Vagina (tissue), 2 donors: ENCODE measurements around the gene PLCB3. TPM values are rescaled to one million over a fixed set of nuclear protein-coding genes. Genes with fewer than 3 reads are reported as not detected.

ENCODE experiments used
- DNase-seq, 2 donors: peaks; one replicate each; pipeline ENCODE4 v3.0.0-alpha.2; 2017; ENCODE audit errors: extremely low spot score in 2 of 2
- H3K27ac ChIP-seq: fragments of 200-600 bp; sonication (generic); one replicate; pipeline ENCODE4 v1.5.1; 2019
- H3K27me3 ChIP-seq: fragments of 200-600 bp; sonication (generic); one replicate; pipeline ENCODE4 v1.5.1; 2019
- H3K36me3 ChIP-seq, 2 donors: fragments of 200-600 bp; sonication (generic); one replicate each; pipeline ENCODE4 v1.5.1; 2017 to 2019
- H3K4me1 ChIP-seq: fragments of 200-600 bp; sonication (generic); one replicate; pipeline ENCODE4 v1.5.1; 2019
- H3K4me3 ChIP-seq, 2 donors: fragments of 200-600 bp; sonication (generic); 1 replicate in 1 of 2; 2 replicates in 1 of 2; pipeline ENCODE4 v1.5.1; 2016 to 2019
- H3K9me3 ChIP-seq: fragments of 200-600 bp; sonication (generic); one replicate; pipeline ENCODE4 v1.5.1; 2019
- CTCF ChIP-seq, 3 experiments: fragments of 450-650 bp in 2 of 3; fragments of 200-600 bp in 1 of 3; sonication (generic) in 1 of 3; IDR thresholded peaks; one replicate each; pipeline ENCODE4 v1.5.1; 2017 to 2019; ENCODE audit warnings: antibody characterized with exemption in 3 of 3, mild to moderate bottlenecking in 2 of 3, moderate library complexity in 2 of 3
- POLR2A ChIP-seq, 2 donors: fragments of 450-650 bp; IDR thresholded peaks; one replicate each; pipeline ENCODE4 v1.6.1; 2017; ENCODE audit warnings: antibody characterized with exemption in 2 of 2, mild to moderate bottlenecking in 2 of 2, moderate library complexity in 2 of 2
- POLR2AphosphoS5 ChIP-seq, 2 donors: sonication (generic); formaldehyde crosslinking; IDR thresholded peaks; one replicate each; pipeline ENCODE4 v1.9.0; 2017; ENCODE audit warnings: antibody characterized with exemption in 2 of 2, mild to moderate bottlenecking in 2 of 2, low read depth in 1 of 2; ENCODE audit not compliant: insufficient read depth in 1 of 2
- intact Hi-C: fragments of 100-400 bp; cut with DNase I; formaldehyde crosslinking; loops from one replicate; pipeline ENCODE4 v1.15.1; 2023
- total RNA-seq: library from RNA; depleted of rRNA; stranded (reverse); fragments of >200 nt; gene quantifications from one replicate; pipeline ENCODE4 v1.2.3, GENCODE V29; 2016

Gene PLCB3
- total RNA-seq, 1 donor from 2014 or later, result 33.1 TPM

DNA sequence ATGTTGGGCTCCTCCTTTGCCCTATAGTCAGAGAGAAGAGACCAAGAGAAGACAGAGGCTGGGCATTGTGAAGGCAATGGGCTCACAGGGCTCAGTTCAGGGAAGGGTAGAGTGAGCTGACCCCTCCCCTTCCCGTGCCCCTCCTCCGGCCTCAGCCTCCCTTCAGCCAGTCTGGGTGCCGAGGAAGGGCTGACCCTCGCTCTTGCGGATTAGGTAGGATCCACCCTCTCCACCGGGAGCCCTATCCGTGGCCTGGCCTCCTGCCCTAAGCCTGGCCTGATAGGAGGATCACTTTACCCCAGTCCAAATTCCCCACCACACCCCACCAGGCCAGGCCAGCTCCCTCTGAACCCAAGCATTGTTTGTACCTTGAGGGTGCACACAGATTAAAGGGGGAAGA, 2.8 kb upstream of the PLCB3 start:
- peaks cover 0 to 8% of the 10 kb centered on the region in 2 donors for H3K36me3 ChIP-seq
- DNase-seq, result no peak
- no peak overlapping the region for H3K4me3 ChIP-seq
- H3K27ac ChIP-seq, result no peak overlapping the region
- TF ChIP-seq CTCF (IDR thresholded peaks at IDR 0.05) (no peak), POLR2A (IDR thresholded peaks at IDR 0.05) (no peak), POLR2AphosphoS5 (IDR thresholded peaks at IDR 0.05; ENCODE audit: insufficient read depth in 1 of 2, low read depth in 1 of 2) (no peak)
- no peaks in the 10 kb centered on the region for H3K9me3 ChIP-seq
- no peaks in the 10 kb centered on the region for H3K27me3 ChIP-seq
- peaks cover 50% of the 10 kb centered on the region for H3K4me1 ChIP-seq
- intact Hi-C loops, result no loop called here

GRCh38 chr11:64249038-64249437, 2.3 kb upstream of the PLCB3 start:
- intact Hi-C loops, result no loop called here
- TF ChIP-seq POLR2AphosphoS5 (IDR thresholded peaks at IDR 0.05; ENCODE audit: insufficient read depth in 1 of 2, low read depth in 1 of 2), result no peak
- TF ChIP-seq CTCF (IDR thresholded peaks at IDR 0.05), result no peak
- Histone ChIP-seq H3K4me3 (no peak overlapping the region), H3K27ac (no peak overlapping the region), H3K4me1 (peaks cover 51% of the 10 kb centered on the region), H3K9me3 (no peaks in the 10 kb centered on the region), H3K36me3 (peaks cover 0 to 3% of the 10 kb centered on the region in 2 donors), H3K27me3 (no peaks in the 10 kb centered on the region)
- no peak for DNase-seq

DNA sequence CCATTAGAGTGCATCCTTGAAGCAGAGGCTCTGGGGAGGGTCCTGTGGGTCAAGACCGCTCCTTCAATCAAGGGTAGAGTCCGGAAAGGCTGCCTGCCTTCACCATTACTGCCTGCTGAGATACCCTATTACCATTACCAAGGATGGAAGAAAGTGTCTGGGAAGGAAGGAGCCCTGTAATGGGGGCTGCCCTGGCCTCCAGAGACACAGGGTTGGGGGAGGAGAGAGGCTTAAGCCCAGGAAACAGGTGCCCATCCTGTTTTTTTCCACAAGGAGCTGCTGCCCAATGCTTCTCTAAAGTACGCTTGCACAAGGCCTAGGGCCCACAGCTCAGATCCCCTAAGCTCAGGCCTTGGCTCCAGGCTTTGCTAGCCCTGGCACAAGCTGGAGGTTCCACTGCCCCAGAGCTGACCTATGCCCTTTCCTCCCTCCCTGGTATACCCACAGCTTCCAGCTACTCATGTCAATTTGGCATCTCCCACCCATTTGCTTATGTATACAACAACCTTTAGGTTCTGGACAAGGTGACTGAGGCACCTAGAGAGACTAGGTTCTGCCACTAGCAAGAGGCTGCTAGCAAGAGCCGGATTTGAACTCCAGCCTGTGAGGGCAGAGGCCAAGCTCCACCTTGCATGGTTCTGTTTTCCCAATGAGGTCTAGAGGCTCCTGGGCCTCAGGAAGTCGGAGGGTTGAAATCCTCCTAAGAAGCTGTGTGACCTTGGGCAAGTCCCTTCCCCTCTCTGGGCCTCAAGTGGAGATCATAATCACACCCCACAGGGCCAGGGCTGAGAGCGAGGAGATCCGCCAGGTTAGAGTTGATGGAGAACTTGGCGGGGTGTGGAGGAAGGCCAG, 1.5 kb upstream of the PLCB3 start:
- H3K27me3 ChIP-seq, result no peaks in the 10 kb centered on the region
- intact Hi-C loops, result no loop called here

GRCh38 chr11:64250415-64251015, 815 bp upstream of the PLCB3 start:
- Histone ChIP-seq H3K9me3 (no peaks in the 10 kb centered on the region), H3K27ac (peak overlapping the region; percentile 73), H3K36me3 (peaks cover 0 to 13% of the 10 kb centered on the region in 2 donors), H3K4me3 (peak overlapping the region; percentile 85 to 88), H3K27me3 (no peaks in the 10 kb centered on the region), H3K4me1 (peaks cover 40% of the 10 kb centered on the region)
- intact Hi-C loops, result no loop called here
- DNase-seq, result no peak
- TF ChIP-seq CTCF (IDR thresholded peaks at IDR 0.05), result no peak
- TF ChIP-seq POLR2AphosphoS5 (IDR thresholded peaks at IDR 0.05; ENCODE audit: insufficient read depth in 1 of 2, low read depth in 1 of 2), result no peak
- no peak for TF ChIP-seq POLR2A (IDR thresholded peaks at IDR 0.05)

More for the DNA sequence above, 1.5 kb upstream of the PLCB3 start:
- H3K27ac ChIP-seq, result no peak overlapping the region
- H3K9me3 ChIP-seq, result no peaks in the 10 kb centered on the region
- no peak for TF ChIP-seq POLR2A (IDR thresholded peaks at IDR 0.05)
- TF ChIP-seq POLR2AphosphoS5 (IDR thresholded peaks at IDR 0.05; ENCODE audit: insufficient read depth in 1 of 2, low read depth in 1 of 2), result no peak
- TF ChIP-seq CTCF (IDR thresholded peaks at IDR 0.05), result no peak
- H3K4me1 ChIP-seq, result peaks cover 47% of the 10 kb centered on the region
- no peak for DNase-seq
- H3K4me3 ChIP-seq, result no peak overlapping the region
- peaks cover 0 to 5% of the 10 kb centered on the region in 2 donors for H3K36me3 ChIP-seq

- intact Hi-C loops, result no loop called here
- Histone ChIP-seq H3K36me3 (peaks cover 0 to 17% of the 10 kb centered on the region in 2 donors), H3K27ac (peak overlapping the region; percentile 78), H3K9me3 (no peaks in the 10 kb centered on the region), H3K4me3 (peak overlapping the region; percentile 85 to 88), H3K27me3 (no peaks in the 10 kb centered on the region), H3K4me1 (peaks cover 35% of the 10 kb centered on the region)
- no peak for DNase-seq
- TF ChIP-seq POLR2AphosphoS5 (IDR thresholded peaks at IDR 0.05; ENCODE audit: insufficient read depth in 1 of 2, low read depth in 1 of 2) (no peak), POLR2A (IDR thresholded peaks at IDR 0.05) (no peak), CTCF (IDR thresholded peaks at IDR 0.05) (no peak)
Measured at GRCh38 chr11:64251753-64252002, 348 bp downstream of the PLCB3 start.
